Retinal pigment epithelial cell (primary cell): ENCODE measurements around the gene PLCB1.

ENCODE experiments used
- DNase-seq: peaks from one replicate; pipeline ENCODE4 v3.0.0-alpha.2; 2010; ENCODE audit warnings: low read depth
- H3K4me3 ChIP-seq: 2 replicates; pipeline ENCODE4 v1.5.1; 2011; ENCODE audit warnings: mild to moderate bottlenecking, low read length, control low read depth, moderate library complexity
- TF ChIP-seq, protein P1 (sequence below): conservative IDR thresholded peaks from 2 replicates; pipeline ENCODE4 v1.5.1; 2011; ENCODE audit warnings: low read depth, low read length, control low read depth, inconsistent platforms

PLCB1 gene

DNA sequence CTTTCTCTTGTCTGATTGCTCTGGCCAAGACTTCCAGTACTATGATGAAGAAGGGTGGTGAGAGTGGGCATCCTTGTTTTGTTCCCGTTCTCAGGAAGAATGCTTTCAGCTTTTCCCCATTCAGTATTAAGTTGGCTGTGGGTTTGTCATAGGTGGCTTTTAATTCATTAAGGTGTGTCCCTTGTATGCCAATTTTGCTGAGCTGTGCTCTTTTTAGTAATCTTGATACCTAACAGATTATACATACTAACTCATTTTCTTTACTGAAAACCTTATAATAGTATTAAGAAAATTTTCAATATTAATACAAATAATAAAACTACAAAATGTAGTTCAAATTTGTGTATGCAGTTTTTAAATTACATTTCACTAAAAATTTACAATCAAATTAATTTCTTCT is 557.3 kb downstream of the PLCB1 start:
- H3K4me3 ChIP-seq = no peak overlapping the region
- DNase-seq = no peak
- TF ChIP-seq, protein P1, sequence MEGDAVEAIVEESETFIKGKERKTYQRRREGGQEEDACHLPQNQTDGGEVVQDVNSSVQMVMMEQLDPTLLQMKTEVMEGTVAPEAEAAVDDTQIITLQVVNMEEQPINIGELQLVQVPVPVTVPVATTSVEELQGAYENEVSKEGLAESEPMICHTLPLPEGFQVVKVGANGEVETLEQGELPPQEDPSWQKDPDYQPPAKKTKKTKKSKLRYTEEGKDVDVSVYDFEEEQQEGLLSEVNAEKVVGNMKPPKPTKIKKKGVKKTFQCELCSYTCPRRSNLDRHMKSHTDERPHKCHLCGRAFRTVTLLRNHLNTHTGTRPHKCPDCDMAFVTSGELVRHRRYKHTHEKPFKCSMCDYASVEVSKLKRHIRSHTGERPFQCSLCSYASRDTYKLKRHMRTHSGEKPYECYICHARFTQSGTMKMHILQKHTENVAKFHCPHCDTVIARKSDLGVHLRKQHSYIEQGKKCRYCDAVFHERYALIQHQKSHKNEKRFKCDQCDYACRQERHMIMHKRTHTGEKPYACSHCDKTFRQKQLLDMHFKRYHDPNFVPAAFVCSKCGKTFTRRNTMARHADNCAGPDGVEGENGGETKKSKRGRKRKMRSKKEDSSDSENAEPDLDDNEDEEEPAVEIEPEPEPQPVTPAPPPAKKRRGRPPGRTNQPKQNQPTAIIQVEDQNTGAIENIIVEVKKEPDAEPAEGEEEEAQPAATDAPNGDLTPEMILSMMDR = no peak

GRCh38 chr20:8690074-8690473 is 558.0 kb downstream of the PLCB1 start:
- DNase-seq = no peak
- H3K4me3 ChIP-seq = no peak overlapping the region
- TF ChIP-seq, protein P1 = no peak

DNA sequence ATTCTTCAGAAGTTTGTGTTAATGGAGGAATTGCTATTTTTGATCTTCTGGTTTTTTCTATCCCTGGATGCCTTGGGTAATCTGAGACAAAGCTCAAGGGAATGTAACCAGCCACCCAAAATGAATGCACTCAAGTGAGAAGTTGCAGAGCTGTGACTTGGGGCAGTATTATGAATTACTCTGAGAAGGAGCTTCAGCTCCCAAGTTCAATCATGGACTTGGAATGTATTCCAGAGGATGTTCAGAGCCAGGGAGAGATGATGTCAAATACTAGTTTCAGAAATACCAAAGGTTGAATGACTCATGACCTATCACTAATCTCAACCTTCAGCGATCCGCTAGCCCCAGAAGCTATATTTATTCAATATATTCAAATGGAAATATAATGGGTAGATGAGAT is 561.6 kb downstream of the PLCB1 start:
- TF ChIP-seq, protein P1 = no peak
- H3K4me3 ChIP-seq = no peak overlapping the region
- no peak for DNase-seq

- no peak overlapping the region for H3K4me3 ChIP-seq
- TF ChIP-seq, protein P1 = no peak
- no peak for DNase-seq
These were observed 568.7 kb downstream of the PLCB1 start for GRCh38 chr20:8700756-8701155.

DNA sequence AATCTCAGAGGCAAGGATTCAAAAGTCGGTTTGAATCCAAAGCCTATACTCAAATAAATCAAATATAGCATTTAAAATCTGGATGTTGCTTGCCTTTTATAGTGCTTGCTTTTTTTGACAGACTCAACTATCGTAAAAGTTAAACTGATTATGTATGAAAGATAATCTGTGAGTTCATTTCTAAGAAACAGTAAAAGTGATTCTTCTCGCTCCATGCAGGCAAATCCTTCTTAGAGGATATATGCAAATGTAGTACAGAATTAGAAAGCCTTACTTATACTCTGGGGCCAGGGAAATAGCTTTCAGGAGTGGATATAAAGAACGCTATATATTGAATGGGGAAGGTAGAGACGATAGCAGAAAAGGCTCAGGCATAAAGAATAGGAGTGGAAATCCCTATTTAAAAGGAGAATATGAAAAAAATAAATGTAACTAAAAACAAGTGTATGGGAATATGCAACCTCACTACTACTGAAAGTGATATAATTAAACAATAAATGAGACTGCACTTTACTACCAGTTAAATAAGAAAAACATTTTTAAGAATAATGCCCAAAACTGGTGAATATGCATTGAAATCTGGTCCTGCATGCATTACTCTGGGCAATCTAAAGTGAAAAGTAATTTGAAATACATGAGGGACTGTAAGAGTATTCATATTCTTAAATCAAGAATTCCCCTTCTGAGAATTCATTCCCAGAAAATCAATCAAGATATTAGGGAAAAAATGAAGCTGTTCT is 575.1 kb downstream of the PLCB1 start:
- TF ChIP-seq, protein P1 = no peak
- no peak for DNase-seq
- no peak overlapping the region for H3K4me3 ChIP-seq

GRCh38 chr20:8709627-8710026 is 577.6 kb downstream of the PLCB1 start:
- DNase-seq = no peak

DNA sequence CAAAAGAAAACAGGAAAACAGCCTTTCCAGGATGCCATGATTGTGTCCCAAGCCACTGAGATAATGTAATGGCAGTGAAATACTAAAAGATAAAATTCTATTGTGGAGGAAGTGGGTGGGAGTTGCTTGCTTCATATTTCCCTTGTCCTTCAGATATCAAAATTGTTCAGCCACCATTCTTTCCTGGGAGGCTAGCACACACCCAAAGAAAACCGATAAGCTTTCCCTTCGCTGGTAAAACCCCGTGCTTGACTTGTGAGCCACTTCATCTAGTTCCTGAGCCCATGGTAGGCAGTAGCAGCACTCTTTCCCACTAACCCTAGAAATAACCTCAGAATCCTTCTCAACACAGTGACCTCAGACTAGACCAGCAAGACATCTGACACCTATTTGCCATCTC is 579.4 kb downstream of the PLCB1 start:
- no peak overlapping the region for H3K4me3 ChIP-seq
- TF ChIP-seq, protein P1 = no peak
- DNase-seq = no peak

More at GRCh38 chr20:8709627-8710026, 577.6 kb downstream of the PLCB1 start:
- TF ChIP-seq, protein P1 = no peak
- H3K4me3 ChIP-seq = no peak overlapping the region
